Ectodermal cell (in vitro differentiated cells): ENCODE data around the gene RANGAP1. TPM values are rescaled to one million over a fixed set of nuclear protein-coding genes. Genes with fewer than 3 reads are reported as not detected.

Source experiments
- H3K27ac ChIP-seq: 2 replicates; pipeline ENCODE4 v1.7.0; 2013; ENCODE audit warnings: mild to moderate bottlenecking, low read depth, low read length; ENCODE audit not compliant: insufficient read depth, poor library complexity, severe bottlenecking
- H3K27me3 ChIP-seq: 2 replicates; pipeline ENCODE4 v1.7.0; 2013; ENCODE audit warnings: mild to moderate bottlenecking, low read length; ENCODE audit not compliant: insufficient read depth, control insufficient read depth, poor library complexity, severe bottlenecking
- H3K36me3 ChIP-seq: one replicate; pipeline ENCODE4 v1.7.0; 2013; ENCODE audit warnings: low read length; ENCODE audit not compliant: control insufficient read depth, insufficient read depth
- H3K4me1 ChIP-seq: one replicate; pipeline ENCODE4 v1.7.0; 2013; ENCODE audit warnings: low read length; ENCODE audit not compliant: control insufficient read depth, insufficient read depth
- H3K4me3 ChIP-seq: 2 replicates; pipeline ENCODE4 v1.7.0; 2013; ENCODE audit warnings: low read depth, low read length, control low read depth; ENCODE audit not compliant: insufficient read depth
- H3K9me3 ChIP-seq: 2 replicates; pipeline ENCODE4 v1.7.0; 2013; ENCODE audit warnings: mild to moderate bottlenecking, low read length, moderate library complexity; ENCODE audit not compliant: control insufficient read depth
- WGBS, 2 experiments: methylation state at CpG; one replicate each; pipeline ENCODE4 v1.1.7; 2013; ENCODE audit warnings: missing lambda C conversion rate in 2 of 2; 5-methylcytosine and 5-hydroxymethylcytosine counted together
- polyA plus RNA-seq, 4 experiments: library from polyadenylated mRNA; stranded (reverse); fragments of 50-300 nt; gene quantifications; one replicate each; pipeline ENCODE4 v1.2.3, GENCODE V29; 2013

The RANGAP1 gene
- 119 TPM for polyA plus RNA-seq (2013, experiment 1 of 4)
- 110 TPM for polyA plus RNA-seq (2013, experiment 2 of 4)
- polyA plus RNA-seq (2013, experiment 3 of 4), result 80.4 TPM
- polyA plus RNA-seq (2013, experiment 4 of 4), result 82.1 TPM

DNA sequence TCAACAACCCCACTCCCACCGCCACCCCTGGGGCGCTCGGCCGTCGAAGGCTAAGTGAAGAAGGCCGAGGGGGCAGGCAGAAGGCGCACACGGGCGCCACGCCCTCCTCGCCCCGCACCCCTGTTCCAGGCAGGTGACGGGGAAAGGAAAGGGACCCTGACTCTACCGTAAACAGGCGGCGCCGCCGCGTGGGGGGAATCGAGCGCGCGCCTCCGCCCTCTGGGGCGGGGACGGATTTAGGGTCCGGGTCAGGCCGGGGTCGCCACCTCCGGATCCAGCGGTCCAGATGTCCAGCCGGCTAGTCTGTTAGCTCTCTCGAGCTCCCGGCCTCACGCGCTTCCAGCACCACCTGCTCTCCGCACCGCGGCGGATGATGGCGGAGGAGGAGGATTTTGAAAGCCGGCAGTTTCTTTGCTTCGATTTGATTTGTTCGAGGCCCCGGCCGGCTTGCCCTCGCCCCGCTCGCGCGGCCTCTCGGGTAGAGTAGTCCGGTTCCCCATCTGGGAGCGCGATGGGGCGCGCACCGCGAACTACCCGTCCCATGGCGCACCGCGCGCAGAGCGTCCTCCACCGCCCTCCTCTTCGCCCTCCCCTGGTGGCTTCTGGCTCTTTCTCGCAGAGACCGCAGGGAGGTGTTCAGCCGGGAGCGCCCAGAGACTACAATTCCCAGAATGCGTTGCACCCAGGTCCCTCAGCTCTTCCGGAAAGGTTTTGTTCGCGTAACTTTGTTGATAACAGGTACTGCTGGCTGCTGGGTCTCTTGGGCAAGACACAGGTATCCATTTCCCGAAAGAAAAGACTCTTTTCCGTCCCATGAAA, at the start of gene RANGAP1:
RANGAP1 (minus strand) TSS at position 368 of the 819 bp plus-strand sequence. CDS start 5,143 bp downstream, outside the sequence.
- Histone ChIP-seq H3K9me3 (no peaks in the 10 kb centered on the region), H3K4me3 (peak within 1 kb of the TSS; percentile 92), H3K27ac (peak within 1 kb of the TSS; percentile 87), H3K36me3 (peaks cover 6% of the 10 kb centered on the region), H3K4me1 (peaks cover 19% of the 10 kb centered on the region), H3K27me3 (no peaks in the 10 kb centered on the region)
- 0% methylated on average over 77 of the region's 77 CpGs for WGBS, 2 experiments

GRCh38 chr22:41334951-41335635, 49.1 kb upstream of the RANGAP1 start:
- WGBS, 2 experiments, result 91 to 95% methylated on average over 11 of the region's 11 CpGs
- no peak overlapping the region for H3K27ac ChIP-seq
- no peak overlapping the region for H3K4me3 ChIP-seq
- H3K27me3 ChIP-seq, result no peaks in the 10 kb centered on the region
- no peaks in the 10 kb centered on the region for H3K4me1 ChIP-seq
- H3K9me3 ChIP-seq, result no peaks in the 10 kb centered on the region
- H3K36me3 ChIP-seq, result peaks cover 8% of the 10 kb centered on the region

DNA sequence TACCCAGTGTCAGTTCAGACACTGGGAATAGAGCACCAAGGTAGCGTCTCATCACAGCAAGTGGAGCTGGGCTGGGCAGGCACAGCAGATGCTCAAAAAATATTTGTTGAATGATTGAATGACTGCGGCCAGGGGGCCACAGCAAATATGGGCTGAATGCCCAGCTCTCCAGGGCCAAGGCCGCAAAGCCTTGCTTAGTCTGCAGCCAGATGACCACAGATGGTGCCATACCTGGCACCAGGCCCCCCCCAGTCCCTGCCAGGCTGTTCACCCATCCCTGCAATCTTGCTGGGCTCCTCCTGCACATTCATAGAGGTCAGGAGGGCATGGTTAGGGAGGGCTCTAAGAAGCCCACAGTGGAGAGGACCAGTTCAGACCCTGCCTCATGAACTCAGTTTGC, 48.2 kb upstream of the RANGAP1 start:
- Histone ChIP-seq H3K27me3 (no peaks in the 10 kb centered on the region), H3K27ac (no peak overlapping the region), H3K36me3 (peaks cover 13% of the 10 kb centered on the region), H3K4me3 (no peak overlapping the region), H3K4me1 (no peaks in the 10 kb centered on the region), H3K9me3 (no peaks in the 10 kb centered on the region)
- WGBS, 2 experiments, result 97 to 98% methylated on average over 3 of the region's 3 CpGs

DNA sequence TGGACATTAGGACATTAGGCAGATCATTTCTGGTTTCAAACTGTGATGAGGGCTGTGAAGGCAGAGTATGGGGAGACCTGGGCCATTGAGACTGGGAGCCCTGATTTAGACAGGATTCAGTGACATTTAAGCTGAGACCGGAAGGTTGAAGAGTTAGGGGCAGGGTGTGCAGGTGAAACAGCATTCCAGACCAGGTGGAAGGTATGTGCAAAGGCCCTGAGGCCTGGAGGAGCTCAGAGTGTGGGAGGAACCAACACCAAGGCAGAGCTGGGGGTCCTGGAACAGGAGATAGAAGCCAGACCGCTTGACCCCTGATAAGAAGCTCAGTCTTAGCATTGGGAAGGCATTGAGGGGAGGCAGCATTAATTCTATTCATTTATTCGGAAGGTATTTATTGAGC, 47.8 kb upstream of the RANGAP1 start:
- H3K9me3 ChIP-seq, result no peaks in the 10 kb centered on the region
- WGBS, 2 experiments, result 93% methylated on average over 3 of the region's 3 CpGs
- H3K4me1 ChIP-seq, result no peaks in the 10 kb centered on the region
- no peak overlapping the region for H3K27ac ChIP-seq
- peaks cover 13% of the 10 kb centered on the region for H3K36me3 ChIP-seq
- no peak overlapping the region for H3K4me3 ChIP-seq
- no peaks in the 10 kb centered on the region for H3K27me3 ChIP-seq

- Histone ChIP-seq H3K27ac (no peak overlapping the region), H3K36me3 (peaks cover 14% of the 10 kb centered on the region), H3K9me3 (no peaks in the 10 kb centered on the region), H3K4me1 (no peaks in the 10 kb centered on the region), H3K27me3 (no peaks in the 10 kb centered on the region), H3K4me3 (no peak overlapping the region)
- 93 to 94% methylated on average over 15 of the region's 15 CpGs for WGBS, 2 experiments
Observed at GRCh38 chr22:41332217-41332939, 46.4 kb upstream of the RANGAP1 start.

DNA sequence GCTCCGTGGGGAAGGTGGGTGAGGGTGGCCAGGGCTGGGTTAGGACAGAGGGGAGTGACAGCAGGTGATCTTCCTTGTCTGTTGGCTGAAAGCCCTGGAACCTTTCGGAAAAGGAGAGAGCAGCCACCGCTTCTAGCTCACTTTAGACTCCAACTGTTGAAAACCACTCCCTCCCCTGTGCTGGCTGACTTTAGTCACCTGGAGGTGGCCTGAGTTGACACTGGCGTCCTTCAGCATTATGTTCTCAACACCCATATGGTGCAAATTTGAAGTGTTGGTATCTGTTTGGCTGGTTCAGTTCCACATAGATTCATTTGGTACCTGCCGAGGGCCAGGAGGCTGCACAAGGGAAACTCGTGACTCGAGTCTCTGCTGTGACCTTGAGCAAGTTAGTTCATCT, 44.2 kb upstream of the RANGAP1 start:
- Histone ChIP-seq H3K36me3 (peaks cover 20% of the 10 kb centered on the region), H3K4me3 (no peak overlapping the region), H3K9me3 (no peaks in the 10 kb centered on the region), H3K27ac (no peak overlapping the region), H3K27me3 (no peaks in the 10 kb centered on the region), H3K4me1 (no peaks in the 10 kb centered on the region)
- 94 to 96% methylated on average over 7 of the region's 7 CpGs for WGBS, 2 experiments

DNA sequence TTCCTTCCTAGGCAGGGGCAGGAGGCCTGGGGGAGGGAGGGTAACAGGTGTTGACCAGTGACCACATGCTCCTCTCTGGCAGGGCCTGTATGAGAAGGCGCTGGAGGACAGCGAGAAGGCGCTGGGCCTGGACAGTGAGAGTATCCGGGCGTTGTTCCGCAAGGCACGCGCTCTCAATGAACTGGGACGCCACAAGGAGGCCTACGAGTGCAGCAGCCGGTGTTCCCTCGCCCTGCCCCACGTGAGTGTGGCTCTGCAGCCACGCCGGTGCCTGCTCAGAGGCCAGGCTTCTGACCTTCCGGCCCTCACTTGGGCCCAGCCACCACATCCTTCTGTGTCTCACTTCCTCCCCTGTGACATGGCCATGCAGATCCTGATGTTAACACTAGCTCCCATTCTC, 41.1 kb upstream of the RANGAP1 start:
- H3K4me3 ChIP-seq, result no peak overlapping the region
- H3K27ac ChIP-seq, result no peak overlapping the region
- H3K9me3 ChIP-seq, result no peaks in the 10 kb centered on the region
- H3K36me3 ChIP-seq, result peaks cover 17% of the 10 kb centered on the region
- H3K4me1 ChIP-seq, result no peaks in the 10 kb centered on the region
- 94 to 96% methylated on average over 16 of the region's 16 CpGs for WGBS, 2 experiments
- no peaks in the 10 kb centered on the region for H3K27me3 ChIP-seq

- 93 to 95% methylated on average over 5 of the region's 5 CpGs for WGBS, 2 experiments
- no peak overlapping the region for H3K4me3 ChIP-seq
- peaks cover 16% of the 10 kb centered on the region for H3K36me3 ChIP-seq
- no peaks in the 10 kb centered on the region for H3K9me3 ChIP-seq
- no peak overlapping the region for H3K27ac ChIP-seq
- H3K4me1 ChIP-seq, result no peaks in the 10 kb centered on the region
- no peaks in the 10 kb centered on the region for H3K27me3 ChIP-seq
Observed at GRCh38 chr22:41324821-41325528, 39.0 kb upstream of the RANGAP1 start.

DNA sequence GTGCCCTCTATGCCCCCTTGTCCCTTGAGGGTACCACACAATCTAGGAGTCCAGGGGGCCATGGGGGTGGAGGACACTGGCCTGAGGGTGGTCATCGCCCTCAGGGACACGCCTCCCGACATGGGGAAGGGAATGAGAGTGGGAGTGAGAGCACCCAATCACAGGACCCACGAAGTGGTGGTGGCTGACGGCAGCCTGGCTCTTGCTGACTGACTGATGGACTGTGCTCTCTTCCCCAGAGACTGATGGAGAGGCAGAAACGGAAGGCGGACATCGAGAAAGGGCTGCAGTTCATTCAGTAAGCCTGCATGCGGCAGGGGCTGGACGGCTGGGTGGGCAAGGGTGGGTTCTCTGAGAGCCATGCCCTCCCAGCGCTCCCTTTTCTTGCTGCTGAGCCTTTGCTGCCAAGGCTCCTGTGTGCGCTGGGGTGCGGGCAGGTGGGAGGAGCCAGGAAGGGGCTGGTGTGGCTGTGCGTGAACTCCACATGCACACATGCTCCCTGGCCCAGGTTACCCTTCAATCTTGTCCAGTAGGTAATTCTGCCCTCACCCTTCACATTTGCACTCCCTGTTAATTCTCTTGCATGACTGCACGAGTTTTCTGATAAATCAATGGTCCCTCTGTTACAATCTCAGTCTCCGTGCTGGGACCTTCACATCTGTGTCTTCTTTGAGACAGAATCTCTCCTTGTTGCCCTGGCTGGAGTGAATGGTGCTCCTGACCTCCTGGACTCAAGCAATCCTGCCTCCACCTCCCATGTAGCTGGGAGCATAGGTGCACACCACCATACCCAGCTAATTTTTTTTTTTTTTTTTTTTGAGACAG, 34.6 kb upstream of the RANGAP1 start:
- H3K27me3 ChIP-seq, result no peaks in the 10 kb centered on the region
- H3K27ac ChIP-seq, result no peak overlapping the region
- H3K36me3 ChIP-seq, result peaks cover 5% of the 10 kb centered on the region
- H3K9me3 ChIP-seq, result no peaks in the 10 kb centered on the region
- WGBS, 2 experiments, result 91 to 96% methylated on average over 16 of the region's 16 CpGs
- H3K4me3 ChIP-seq, result no peak overlapping the region
- H3K4me1 ChIP-seq, result no peaks in the 10 kb centered on the region
